Kidney epithelial cell (primary cell): ENCODE data around the gene DEPDC7. TPM values are rescaled to one million over a fixed set of nuclear protein-coding genes. Genes with fewer than 3 reads are reported as not detected.

Experiments
- DNase-seq: peaks from one replicate; pipeline ENCODE4 v3.0.0-alpha.2; 2010; ENCODE audit warnings: low read depth
- H3K27me3 ChIP-seq: 2 replicates; pipeline ENCODE4 v1.6.0; 2011; ENCODE audit warnings: low read length; ENCODE audit not compliant: control insufficient read depth, insufficient read depth
- H3K36me3 ChIP-seq: 2 replicates; pipeline ENCODE4 v1.5.1; 2011; ENCODE audit warnings: low read length; ENCODE audit not compliant: control insufficient read depth, insufficient read depth
- H3K4me3 ChIP-seq: 2 replicates; pipeline ENCODE4 v1.5.1; 2011; ENCODE audit warnings: low read depth, mild to moderate bottlenecking, control low read depth, low read length
- CTCF ChIP-seq: IDR thresholded peaks from 2 replicates; pipeline ENCODE4 v1.5.1; 2011; ENCODE audit warnings: mild to moderate bottlenecking, moderate library complexity, low read length, control low read depth, inconsistent platforms; ENCODE audit not compliant: insufficient read depth, poor library complexity, severe bottlenecking
- total RNA-seq: library from RNA; depleted of rRNA; stranded (reverse); fragments of >200 nt; gene quantifications from 2 replicates; pipeline ENCODE4 v1.2.3, GENCODE V29; 2015

DEPDC7 gene
- total RNA-seq, 1 donor from 2014 or later = 0.63 TPM

GRCh38 chr11:33017478-33017877 lies 1.8 kb downstream of the DEPDC7 start:
- H3K4me3 ChIP-seq = no peak overlapping the region
- no peaks in the 10 kb centered on the region for H3K27me3 ChIP-seq
- no peak for DNase-seq
- no peaks in the 10 kb centered on the region for H3K36me3 ChIP-seq
- no peak for TF ChIP-seq CTCF

- Histone ChIP-seq H3K36me3 (no peaks in the 10 kb centered on the region), H3K27me3 (no peaks in the 10 kb centered on the region), H3K4me3 (no peak overlapping the region)
- DNase-seq = no peak
- TF ChIP-seq CTCF = no peak
Observed at GRCh38 chr11:33017965-33018364, 2.3 kb downstream of the DEPDC7 start.

- no peak for DNase-seq
- TF ChIP-seq CTCF = no peak
- no peaks in the 10 kb centered on the region for H3K36me3 ChIP-seq
- H3K27me3 ChIP-seq = no peaks in the 10 kb centered on the region
- H3K4me3 ChIP-seq = no peak overlapping the region
Observed at GRCh38 chr11:33018840-33019239, 3.2 kb downstream of the DEPDC7 start.

- no peaks in the 10 kb centered on the region for H3K27me3 ChIP-seq
- H3K36me3 ChIP-seq = no peaks in the 10 kb centered on the region
- DNase-seq = no peak
- no peak for TF ChIP-seq CTCF
- H3K4me3 ChIP-seq = no peak overlapping the region
Observed at GRCh38 chr11:33021501-33021900, 5.8 kb downstream of the DEPDC7 start.

GRCh38 chr11:33021937-33022336 lies 6.3 kb downstream of the DEPDC7 start:
- DNase-seq = no peak
- no peak for TF ChIP-seq CTCF
- Histone ChIP-seq H3K4me3 (no peak overlapping the region), H3K27me3 (no peaks in the 10 kb centered on the region), H3K36me3 (no peaks in the 10 kb centered on the region)

- H3K36me3 ChIP-seq = no peaks in the 10 kb centered on the region
- TF ChIP-seq CTCF = no peak
- DNase-seq = no peak
- no peak overlapping the region for H3K4me3 ChIP-seq
- no peaks in the 10 kb centered on the region for H3K27me3 ChIP-seq
Observed at GRCh38 chr11:33025339-33025722, 9.7 kb downstream of the DEPDC7 start.
